BE2C (cell line): Measurements from ENCODE around the gene CST1.
"Not testable (repeated sequence)": the region's sequence is repeated elsewhere in the genome, so short reads cannot be mapped to it uniquely, and the experiment has no call there.

ENCODE experiments used
- DNase-seq: peaks from one replicate; pipeline ENCODE4 v3.0.0-alpha.2; 2020
- H3K27me3 ChIP-seq: fragments of 250-450 bp; sonication (Bioruptor Pico); 2 replicates; pipeline ENCODE4 v1.5.1; 2020; ENCODE audit warnings: mild to moderate bottlenecking
- H3K36me3 ChIP-seq: fragments of 250-450 bp; sonication (Bioruptor Pico); 2 replicates; pipeline ENCODE4 v1.5.1; 2020; ENCODE audit warnings: mild to moderate bottlenecking
- H3K4me1 ChIP-seq: fragments of 250-450 bp; sonication (Bioruptor Pico); 2 replicates; pipeline ENCODE4 v1.5.1; 2020
- H3K4me3 ChIP-seq: 2 replicates; pipeline ENCODE4 v1.5.1; 2011; ENCODE audit warnings: low read depth, low read length
- H3K9me3 ChIP-seq: fragments of 250-450 bp; sonication (Bioruptor Pico); 2 replicates; pipeline ENCODE4 v1.5.1; 2020
- CTCF ChIP-seq: IDR thresholded peaks from 2 replicates; pipeline ENCODE4 v1.5.1; 2012; ENCODE audit warnings: mild to moderate bottlenecking, low read depth, low read length

Gene CST1

GRCh38 chr20:23727016-23727415, 23.7 kb downstream of the CST1 start:
- no peak overlapping the region for H3K4me3 ChIP-seq
- TF ChIP-seq CTCF: no peak
- no peaks in the 10 kb centered on the region for H3K4me1 ChIP-seq
- no peaks in the 10 kb centered on the region for H3K36me3 ChIP-seq
- DNase-seq: no peak
- no peaks in the 10 kb centered on the region for H3K9me3 ChIP-seq
- no peaks in the 10 kb centered on the region for H3K27me3 ChIP-seq

GRCh38 chr20:23725102-23725501, 25.6 kb downstream of the CST1 start:
- Histone ChIP-seq H3K4me3 (no peak overlapping the region), H3K4me1 (no peaks in the 10 kb centered on the region), H3K27me3 (no peaks in the 10 kb centered on the region), H3K36me3 (no peaks in the 10 kb centered on the region), H3K9me3 (no peaks in the 10 kb centered on the region)
- DNase-seq: no peak
- no peak for TF ChIP-seq CTCF

GRCh38 chr20:23723659-23724307, 27.0 kb downstream of the CST1 start:
- not testable (repeated sequence) for H3K4me3 ChIP-seq, H3K4me1 ChIP-seq, H3K9me3 ChIP-seq, H3K36me3 ChIP-seq, H3K27me3 ChIP-seq
- DNase-seq: peak; percentile 45
- TF ChIP-seq CTCF: peak; percentile 47

GRCh38 chr20:23722851-23723250, 27.9 kb downstream of the CST1 start:
- H3K4me3 ChIP-seq, H3K36me3 ChIP-seq, H3K9me3 ChIP-seq, DNase-seq, H3K4me1 ChIP-seq, H3K27me3 ChIP-seq: not testable (repeated sequence)

- Histone ChIP-seq H3K36me3 (no peaks in the 10 kb centered on the region), H3K4me3 (no peak overlapping the region), H3K4me1 (no peaks in the 10 kb centered on the region), H3K27me3 (no peaks in the 10 kb centered on the region), H3K9me3 (no peaks in the 10 kb centered on the region)
- no peak for TF ChIP-seq CTCF
- no peak for DNase-seq
Measured at GRCh38 chr20:23721962-23722361, 28.8 kb downstream of the CST1 start.

GRCh38 chr20:23719351-23719750, 31.4 kb downstream of the CST1 start:
- not testable (repeated sequence) for DNase-seq, H3K36me3 ChIP-seq

GRCh38 chr20:23711778-23712177, 39.0 kb downstream of the CST1 start:
- not testable (repeated sequence) for DNase-seq, H3K4me3 ChIP-seq, H3K9me3 ChIP-seq, H3K36me3 ChIP-seq, H3K4me1 ChIP-seq, H3K27me3 ChIP-seq

More at GRCh38 chr20:23719351-23719750, 31.4 kb downstream of the CST1 start:
- H3K9me3 ChIP-seq, H3K27me3 ChIP-seq, H3K4me1 ChIP-seq, H3K4me3 ChIP-seq: not testable (repeated sequence)

GRCh38 chr20:23710771-23711170, 40.0 kb downstream of the CST1 start:
- Histone ChIP-seq H3K27me3 (no peaks in the 10 kb centered on the region), H3K4me1 (no peaks in the 10 kb centered on the region), H3K9me3 (no peaks in the 10 kb centered on the region), H3K36me3 (no peaks in the 10 kb centered on the region), H3K4me3 (no peak overlapping the region)
- TF ChIP-seq CTCF: no peak
- no peak for DNase-seq
